ENCODE measurements around the gene STIP1.

STIP1 gene

DNA sequence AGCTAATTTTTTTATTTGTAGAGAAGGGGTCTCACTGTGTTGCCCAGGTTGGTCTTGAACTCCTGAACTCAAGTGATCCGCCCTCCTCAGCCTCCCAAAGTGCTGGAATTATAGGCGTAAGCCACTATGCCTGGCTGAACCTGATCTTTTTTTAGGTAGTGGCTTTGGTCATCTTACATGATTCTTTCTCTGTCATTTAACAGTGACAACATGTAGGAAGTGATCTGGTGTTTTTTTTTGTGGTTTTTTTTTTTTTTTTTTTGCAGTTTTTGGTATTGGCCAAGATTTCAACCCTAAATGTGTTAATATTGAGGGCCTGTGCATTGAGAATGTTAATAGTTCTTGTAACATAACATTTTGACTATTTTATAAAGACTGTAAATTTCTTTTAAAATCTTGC, 12.5 kb downstream of the STIP1 start:
- H3K9ac ChIP-seq (ENCODE audit: low read length): no peak overlapping the region
- H3K9me3 ChIP-seq (ENCODE audit: insufficient read depth, low read length): no peaks in the 10 kb centered on the region
- no peak overlapping the region for H3K27ac ChIP-seq (ENCODE audit: low read length)
- no peak overlapping the region for H3K4me2 ChIP-seq (ENCODE audit: low read length)
- H2AFZ ChIP-seq (ENCODE audit: low read depth, low read length): no peak overlapping the region
- H3K27me3 ChIP-seq (ENCODE audit: low read depth, low read length): no peaks in the 10 kb centered on the region
- H3K79me2 ChIP-seq (ENCODE audit: low read length): peaks cover 9% of the 10 kb centered on the region
- TF ChIP-seq EZH2phosphoT487 (IDR thresholded peaks at IDR 0.05; ENCODE audit: low read depth): no peak
- no peak for TF ChIP-seq CTCF (IDR thresholded peaks at IDR 0.05; ENCODE audit: low read depth, low read length)
- no peak overlapping the region for H3K4me3 ChIP-seq (ENCODE audit: low read length)
- H3K4me1 ChIP-seq (ENCODE audit: low read length): no peaks in the 10 kb centered on the region
- peaks cover 73% of the 10 kb centered on the region for H3K36me3 ChIP-seq (replicated peaks; ENCODE audit: low read depth, low read length)
- no peaks in the 10 kb centered on the region; the same call in 1 of the 2 replicates for H4K20me1 ChIP-seq (ENCODE audit: insufficient read depth, low read length)

GRCh38 chr11:64201543-64201942, 15.6 kb downstream of the STIP1 start:
- peaks cover 59% of the 10 kb centered on the region for H3K36me3 ChIP-seq (replicated peaks; ENCODE audit: low read depth, low read length)
- no peak overlapping the region for H3K27ac ChIP-seq (ENCODE audit: low read length)
- no peaks in the 10 kb centered on the region for H3K27me3 ChIP-seq (ENCODE audit: low read depth, low read length)

GRCh38 chr11:64202992-64203391, 17.0 kb downstream of the STIP1 start:
- Histone ChIP-seq H3K27ac (ENCODE audit: low read length) (no peak overlapping the region), H3K9me3 (ENCODE audit: insufficient read depth, low read length) (no peaks in the 10 kb centered on the region), H3K4me2 (ENCODE audit: low read length) (no peak overlapping the region), H3K9ac (ENCODE audit: low read length) (no peak overlapping the region), H3K4me3 (ENCODE audit: low read length) (no peak overlapping the region), H3K4me1 (ENCODE audit: low read length) (peaks cover 42% of the 10 kb centered on the region), H3K79me2 (ENCODE audit: low read length) (peaks cover 27% of the 10 kb centered on the region), H3K27me3 (ENCODE audit: low read depth, low read length) (no peaks in the 10 kb centered on the region), H4K20me1 (ENCODE audit: insufficient read depth, low read length) (no peaks in the 10 kb centered on the region; the same call in 1 of the 2 replicates), H2AFZ (ENCODE audit: low read depth, low read length) (no peak overlapping the region), H3K36me3 (replicated peaks; ENCODE audit: low read depth, low read length) (peaks cover 50% of the 10 kb centered on the region)
- TF ChIP-seq EZH2phosphoT487 (IDR thresholded peaks at IDR 0.05; ENCODE audit: low read depth) (no peak), CTCF (IDR thresholded peaks at IDR 0.05; ENCODE audit: low read depth, low read length) (no peak)

More at GRCh38 chr11:64201543-64201942, 15.6 kb downstream of the STIP1 start:
- Histone ChIP-seq H4K20me1 (ENCODE audit: insufficient read depth, low read length) (no peaks in the 10 kb centered on the region; the same call in 1 of the 2 replicates), H3K9me3 (ENCODE audit: insufficient read depth, low read length) (no peaks in the 10 kb centered on the region), H3K4me2 (ENCODE audit: low read length) (no peak overlapping the region), H3K79me2 (ENCODE audit: low read length) (peaks cover 17% of the 10 kb centered on the region), H3K4me1 (ENCODE audit: low read length) (peaks cover 27% of the 10 kb centered on the region), H3K9ac (ENCODE audit: low read length) (no peak overlapping the region), H2AFZ (ENCODE audit: low read depth, low read length) (no peak overlapping the region), H3K4me3 (ENCODE audit: low read length) (no peak overlapping the region)
- no peak for TF ChIP-seq EZH2phosphoT487 (IDR thresholded peaks at IDR 0.05; ENCODE audit: low read depth)
- TF ChIP-seq CTCF (IDR thresholded peaks at IDR 0.05; ENCODE audit: low read depth, low read length): no peak

DNA sequence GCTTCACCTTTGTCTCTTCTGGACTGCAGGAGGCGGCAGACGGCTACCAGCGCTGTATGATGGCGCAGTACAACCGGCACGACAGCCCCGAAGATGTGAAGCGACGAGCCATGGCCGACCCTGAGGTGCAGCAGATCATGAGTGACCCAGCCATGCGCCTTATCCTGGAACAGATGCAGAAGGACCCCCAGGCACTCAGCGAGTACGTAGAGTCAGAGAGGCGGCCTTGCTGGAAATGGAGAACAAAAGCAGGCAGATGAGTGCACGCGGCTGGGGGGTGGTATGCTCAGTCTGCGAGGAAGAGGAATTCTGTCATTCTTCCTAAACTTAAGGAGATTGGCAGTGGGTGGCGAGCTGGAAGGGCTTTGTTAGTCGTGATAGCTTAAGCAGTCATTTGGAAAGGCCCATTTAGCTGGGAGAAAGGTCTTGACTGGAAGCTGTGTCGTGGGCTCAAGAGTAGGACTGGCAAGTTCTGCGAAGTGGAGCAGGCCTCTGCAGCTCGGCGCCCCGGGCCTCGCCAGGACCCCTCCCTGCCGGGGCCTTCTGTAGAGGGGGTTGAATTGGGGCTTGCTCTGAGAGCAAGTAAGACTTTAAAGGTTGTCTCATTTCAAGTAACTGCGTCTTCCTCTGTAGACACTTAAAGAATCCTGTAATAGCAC, 17.6 kb downstream of the STIP1 start:
- H3K79me2 ChIP-seq (ENCODE audit: low read length): peaks cover 33% of the 10 kb centered on the region
- H3K36me3 ChIP-seq (replicated peaks; ENCODE audit: low read depth, low read length): peaks cover 53% of the 10 kb centered on the region
- H3K27ac ChIP-seq (ENCODE audit: low read length): no peak overlapping the region
- TF ChIP-seq CTCF (IDR thresholded peaks at IDR 0.05; ENCODE audit: low read depth, low read length): no peak
- no peak for TF ChIP-seq EZH2phosphoT487 (IDR thresholded peaks at IDR 0.05; ENCODE audit: low read depth)
- H3K9me3 ChIP-seq (ENCODE audit: insufficient read depth, low read length): no peaks in the 10 kb centered on the region
- no peak overlapping the region for H3K4me2 ChIP-seq (ENCODE audit: low read length)
- peaks cover 47% of the 10 kb centered on the region for H3K4me1 ChIP-seq (ENCODE audit: low read length)
- H3K4me3 ChIP-seq (ENCODE audit: low read length): no peak overlapping the region
- H3K9ac ChIP-seq (ENCODE audit: low read length): no peak overlapping the region
- H2AFZ ChIP-seq (ENCODE audit: low read depth, low read length): no peak overlapping the region
- no peaks in the 10 kb centered on the region for H3K27me3 ChIP-seq (ENCODE audit: low read depth, low read length)
- H4K20me1 ChIP-seq (ENCODE audit: insufficient read depth, low read length): no peaks in the 10 kb centered on the region; the same call in 1 of the 2 replicates
